Heart left ventricle (tissue), 16 donors: Measurements from ENCODE around the gene IGSF8. TPM values are rescaled to one million over a fixed set of nuclear protein-coding genes. Genes with fewer than 3 reads are reported as not detected.

Source experiments
- ATAC-seq, 4 donors: fragments of 200-7000 bp; cut with Tn5 transposase; one replicate each; pipeline ENCODE4 v1.9.1; 2020 to 2022; ENCODE audit warnings: moderate library complexity in 4 of 4, mild to moderate bottlenecking in 3 of 4, moderate number of reproducible peaks in 1 of 4
- DNase-seq, 5 donors: peaks; one replicate each; pipeline ENCODE4 v3.0.0-alpha.2; 2020
- H3K27ac ChIP-seq, 12 donors: fragments of 200-600 bp; sonication (generic) in 4 of 12; one replicate each; pipeline versions ENCODE4 v1.5.0 to v1.8.0; 2016 to 2022; ENCODE audit warnings: mild to moderate bottlenecking in 2 of 12
- H3K27me3 ChIP-seq, 9 donors: fragments of 200-600 bp; sonication (generic) in 2 of 9; one replicate each; pipeline versions ENCODE4 v1.5.1 to v1.8.0; 2016 to 2022; ENCODE audit warnings: mild to moderate bottlenecking in 3 of 9
- H3K36me3 ChIP-seq, 9 donors: fragments of 200-600 bp; sonication (generic) in 2 of 9; one replicate each; pipeline versions ENCODE4 v1.5.0 to v1.8.0; 2018 to 2022; ENCODE audit warnings: mild to moderate bottlenecking in 2 of 9
- H3K4me1 ChIP-seq, 12 donors: fragments of 200-600 bp; sonication (generic) in 4 of 12; one replicate each; pipeline versions ENCODE4 v1.5.0 to v1.8.0; 2016 to 2022; ENCODE audit warnings: mild to moderate bottlenecking in 3 of 12
- H3K4me3 ChIP-seq, 12 donors: fragments of 200-600 bp; sonication (generic) in 4 of 12; one replicate each; pipeline versions ENCODE4 v1.5.0 to v1.8.0; 2017 to 2022; ENCODE audit warnings: mild to moderate bottlenecking in 9 of 12, moderate library complexity in 4 of 12
- H3K9me3 ChIP-seq, 12 donors: fragments of 200-600 bp; sonication (generic) in 4 of 12; one replicate each; pipeline versions ENCODE4 v1.5.0 to v1.8.0; 2016 to 2022; ENCODE audit warnings: mild to moderate bottlenecking in 1 of 12
- CTCF ChIP-seq, 12 donors: fragments of 200-600 bp; sonication (generic) in 4 of 12; IDR thresholded peaks; one replicate each; pipeline versions ENCODE4 v1.5.0 to v1.8.0; 2018 to 2022; ENCODE audit warnings: antibody characterized with exemption in 12 of 12, mild to moderate bottlenecking in 5 of 12
- POLR2A ChIP-seq, 2 donors: fragments of 450-650 bp; IDR thresholded peaks; one replicate each; pipeline ENCODE4 v1.6.1; 2017; ENCODE audit warnings: antibody characterized with exemption in 2 of 2, mild to moderate bottlenecking in 2 of 2, moderate library complexity in 2 of 2
- WGBS, 4 donors: extraction: QIAGEN DNeasy Blood & Tissue Kit in 2 of 4; methylation state at CpG; one replicate each; pipeline versions ENCODE4 v1.1.5 to v1.1.7; 2013 to 2018; 5-methylcytosine and 5-hydroxymethylcytosine counted together
- intact Hi-C, 10 donors: fragments of 100-400 bp; cut with DNase I; formaldehyde crosslinking; loops; one replicate each; pipeline versions ENCODE4 v1.11.1 to v1.14.2; 2022
- polyA plus RNA-seq, 2 donors: library from polyadenylated mRNA; stranded (reverse); fragments of 200-250 nt; gene quantifications; one replicate each; pipeline ENCODE4 v1.2.3, GENCODE V29; 2013
- total RNA-seq, 9 donors: library from RNA; depleted of rRNA in 2 of 9; stranded (reverse); fragments of >200 nt in 2 of 9; fragmentation: NEBNext Ultra II Directional in 3 of 9; extraction: Animal tissue kit (Norgen Biotek cat#: 25700) in 3 of 9; gene quantifications; one replicate each; pipeline versions ENCODE4 v1.1.0 to v1.2.4, GENCODE V29; 2016 to 2023
- donor health status: ischemic (EF 13 %, LVEDD 7.1; RV severe dilation, severe dysfunction).
- donor health status: healthy with polysubstance abuse.
- donor health status: DM: no; HTN: yes; CAD: no.
- donor health status: DM: no; HTN: no; CAD: no.
- donor health status: ischemic (EF 25% LVEDD 6.9; RV normal size, moderate dysfunction).
- donor health status: ischemic (EF 25% LVEDD 5.7; RV mildly dilated, moderate dysfunction).
- donor health status: healthy.
- donor health status: DM: yes; HTN: yes; CAD: no.
- donor health status: ischemic (EF 35%, LVEDD 5.7; RV mildly dilated, moderate dysfunction).
- donor health status: nonischemic (EF 11% LVEDD 7.7; RV severe dilation, severe dysfunction).
- donor health status: DM: yes; HTN: yes; CAD: no.
- donor health status: PGD.
- donor health status: ischemic (EF 29% LVEDD 5.4; RV normal size, mild dysfunction).
- donor health status: nonischemic (EF 23%, LVEDD 6.1; RV moderate dilation, normal function).

The IGSF8 gene
- total and polyA plus RNA-seq, 11 donors, result 15.0 to 49.3 (median 24.8) TPM

- intact Hi-C loops, result loop anchor here in 1 of 10 donors (10.0 kb wide), 1 partner anchor 282 kb away; no protein-coding TSS in a partner anchor
- WGBS, 4 donors, result 70 to 84% (median 80%) methylated on average over 7 to 9 of the region's 9 CpGs
- no peak for TF ChIP-seq POLR2A (IDR thresholded peaks at IDR 0.05)
- no peak for TF ChIP-seq CTCF (IDR thresholded peaks at IDR 0.05)
Observed at GRCh38 chr1:160093069-160093395, 5.4 kb downstream of the IGSF8 start.

GRCh38 chr1:160092366-160093068, 5.9 kb downstream of the IGSF8 start:
- peaks cover 1 to 18% (median 7%) of the 10 kb centered on the region in 12 donors for H3K4me1 ChIP-seq
- WGBS, 4 donors, result 94 to 97% (median 95%) methylated on average over 24 to 32 of the region's 32 CpGs
- H3K4me3 ChIP-seq, result no peak overlapping the region
- DNase-seq (no peak), ATAC-seq (peak in 1 of 4 donors; percentile 1)
- H3K36me3 ChIP-seq, result peaks cover 0 to 54% (median 24%) of the 10 kb centered on the region in 9 donors
- intact Hi-C loops, result loop anchor here in 1 of 10 donors (10.0 kb wide), 1 partner anchor 282 kb away; no protein-coding TSS in a partner anchor
- no peaks in the 10 kb centered on the region for H3K27me3 ChIP-seq
- no peak for TF ChIP-seq POLR2A (IDR thresholded peaks at IDR 0.05)
- TF ChIP-seq CTCF (IDR thresholded peaks at IDR 0.05), result no peak
- H3K27ac ChIP-seq, result no peak overlapping the region
- H3K9me3 ChIP-seq, result no peaks in the 10 kb centered on the region

More at GRCh38 chr1:160093069-160093395, 5.4 kb downstream of the IGSF8 start:
- Histone ChIP-seq H3K4me1 (peaks cover 7 to 23% (median 12%) of the 10 kb centered on the region in 12 donors), H3K4me3 (no peak overlapping the region), H3K9me3 (no peaks in the 10 kb centered on the region), H3K27me3 (no peaks in the 10 kb centered on the region), H3K27ac (no peak overlapping the region), H3K36me3 (peaks cover 0 to 54% (median 24%) of the 10 kb centered on the region in 9 donors)
- ATAC-seq (no peak), DNase-seq (no peak)

- intact Hi-C loops, result loop anchor here in 1 of 10 donors (10.0 kb wide), 1 partner anchor 283 kb away; no protein-coding TSS in a partner anchor
- Histone ChIP-seq H3K27ac (no peak overlapping the region), H3K27me3 (no peaks in the 10 kb centered on the region), H3K9me3 (no peaks in the 10 kb centered on the region), H3K4me3 (no peak overlapping the region), H3K4me1 (peaks cover 0 to 11% (median under 1%) of the 10 kb centered on the region in 12 donors), H3K36me3 (peaks cover 0 to 54% (median 24%) of the 10 kb centered on the region in 9 donors)
- no peak for ATAC-seq
- WGBS, 4 donors, result 92 to 96% (median 94%) methylated on average over 5 of the region's 5 CpGs
- no peak for DNase-seq
- TF ChIP-seq POLR2A (IDR thresholded peaks at IDR 0.05), result no peak
- no peak for TF ChIP-seq CTCF (IDR thresholded peaks at IDR 0.05)
Observed at GRCh38 chr1:160091666-160092223, 6.7 kb downstream of the IGSF8 start.

- TF ChIP-seq CTCF (IDR thresholded peaks at IDR 0.05) (no peak), POLR2A (IDR thresholded peaks at IDR 0.05) (no peak)
- intact Hi-C loops, result loop anchor here in 1 of 10 donors (10.0 kb wide), 1 partner anchor 284 kb away; no protein-coding TSS in a partner anchor
- ATAC-seq (no peak), DNase-seq (no peak)
- no peak overlapping the region for H3K27ac ChIP-seq
- peaks cover 0 to 7% (median 0%) of the 10 kb centered on the region in 12 donors for H3K4me1 ChIP-seq
- no peak overlapping the region for H3K4me3 ChIP-seq
- H3K36me3 ChIP-seq, result peaks cover 0 to 54% (median 24%) of the 10 kb centered on the region in 9 donors
- no peaks in the 10 kb centered on the region for H3K9me3 ChIP-seq
- H3K27me3 ChIP-seq, result no peaks in the 10 kb centered on the region
- 83 to 94% (median 86%) methylated on average over 4 of the region's 4 CpGs for WGBS, 4 donors
Observed at GRCh38 chr1:160090760-160091159, 7.7 kb downstream of the IGSF8 start.
